ENCODE results near the gene CAPZB. TPM values are rescaled to one million over a fixed set of nuclear protein-coding genes. Genes with fewer than 3 reads are reported as not detected.

The CAPZB gene
- total RNA-seq, 5 donors from 2014 or later (not counting 1 experiment from before 2014, with no cell fraction given), result 272 to 342 (median 320) TPM

DNA sequence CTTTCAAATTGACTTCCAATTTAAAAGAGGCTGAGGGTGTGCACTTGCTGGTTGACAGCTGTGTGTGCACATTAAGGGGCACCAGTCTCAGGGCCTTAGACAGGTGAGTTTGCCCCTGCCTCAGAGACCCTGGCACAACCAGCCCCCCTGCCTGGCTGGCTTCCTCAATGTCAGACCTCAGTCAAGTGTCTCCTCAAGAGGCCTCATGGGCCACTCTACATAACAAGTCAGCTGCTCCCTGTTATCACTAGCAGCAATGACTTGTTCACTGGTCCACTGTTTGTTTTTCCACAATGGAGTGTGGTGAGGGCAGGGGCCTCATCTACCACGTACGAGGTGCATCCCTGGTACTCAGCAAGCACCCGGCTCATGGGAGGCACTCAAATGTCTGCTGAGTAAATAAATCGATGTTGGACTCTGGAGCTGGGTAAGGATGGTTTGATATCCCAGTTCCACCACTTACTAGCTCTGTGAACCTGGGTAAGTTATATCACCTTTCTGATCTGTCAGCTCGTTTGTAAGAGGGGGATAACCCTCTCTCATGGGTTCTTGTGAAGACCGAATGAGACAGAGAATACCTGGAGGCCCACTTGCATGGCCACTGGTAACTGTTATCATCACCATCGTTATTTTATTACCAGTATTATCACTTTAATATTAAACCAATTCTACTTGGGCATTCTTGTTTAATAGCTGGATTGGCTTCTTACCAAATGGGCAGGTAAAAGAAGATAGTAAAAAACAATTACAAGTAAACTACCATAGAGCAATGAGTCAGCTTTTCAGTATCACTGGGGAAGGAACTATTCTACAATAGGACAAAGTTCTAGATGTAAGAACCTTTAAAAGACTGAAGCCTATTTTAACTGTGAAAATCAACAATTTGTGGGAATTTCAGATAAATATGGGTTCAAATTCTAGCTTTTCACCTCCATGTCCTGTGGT is 108.6 kb downstream of the CAPZB start:
- DNase-seq (no peak), ATAC-seq (replicated peaks in 1 of 4) (no peak)
- Histone ChIP-seq H3K4me3 (ENCODE audit: control insufficient read depth in 1 of 2, extremely low read depth in 1 of 2, low read length in 1 of 2) (no peak overlapping the region), H3K27ac (ENCODE audit: low read length) (no peak overlapping the region), H3K36me3 (ENCODE audit: control insufficient read depth in 2 of 2, extremely low read depth in 1 of 2, insufficient read depth in 1 of 2, low read length in 1 of 2) (peaks cover 10 to 89% of the 10 kb centered on the region in 2 donors), H3K4me1 (ENCODE audit: control insufficient read depth in 1 of 2, extremely low read depth in 1 of 2, insufficient read depth in 2 of 2, low read length in 2 of 2) (no peaks in the 10 kb centered on the region), H3K27me3 (replicated peaks in 1 of 2; ENCODE audit: control insufficient read depth in 2 of 2, extremely low read depth in 1 of 2, insufficient read depth in 2 of 2, low read length in 1 of 2) (no peaks in the 10 kb centered on the region), H3K9me3 (no peaks in the 10 kb centered on the region)
- peaks cover 41% of the 10 kb centered on the region for H3K36me3 Mint-ChIP-seq
- WGBS (ENCODE audit: insufficient coverage), result no CpG with 5 or more reads among the region's 7 CpGs
- H3K27me3 Mint-ChIP-seq, result no peaks in the 10 kb centered on the region
- H3K4me1 Mint-ChIP-seq, result peaks cover 15 to 26% (median 21%) of the 10 kb centered on the region in 3 donors
- H3K4me3 Mint-ChIP-seq, result no peak overlapping the region
- ChIA-PET CTCF (interaction anchor here in 1 of 2 donors (1.2 kb wide), 1 partner anchor 12 kb away, joined by 5 read pairs; no protein-coding TSS in a partner anchor), POLR2A (interaction anchor here in 1 of 2 donors (0.6 kb wide), 1 partner anchor 45 kb away, joined by 3 read pairs; no protein-coding TSS in a partner anchor)
- H3K9me3 Mint-ChIP-seq, result no peaks in the 10 kb centered on the region
- H3K27ac Mint-ChIP-seq, result no peak overlapping the region

- CTCF ChIA-PET, result interaction anchor here in 1 of 2 donors (1.8 kb wide), 1 partner anchor 15 kb away, joined by 5 read pairs; no protein-coding TSS in a partner anchor
- H3K36me3 Mint-ChIP-seq, result peaks cover 39% of the 10 kb centered on the region
- WGBS (ENCODE audit: insufficient coverage), result 100% methylated on average over 1 of the region's 6 CpGs
- peaks cover 15 to 32% (median 21%) of the 10 kb centered on the region in 3 donors for H3K4me1 Mint-ChIP-seq
- Histone ChIP-seq H3K4me3 (ENCODE audit: control insufficient read depth in 1 of 2, extremely low read depth in 1 of 2, low read length in 1 of 2) (no peak overlapping the region), H3K9me3 (no peaks in the 10 kb centered on the region), H3K27ac (ENCODE audit: low read length) (no peak overlapping the region), H3K36me3 (ENCODE audit: control insufficient read depth in 2 of 2, extremely low read depth in 1 of 2, insufficient read depth in 1 of 2, low read length in 1 of 2) (peaks cover 10 to 90% of the 10 kb centered on the region in 2 donors), H3K27me3 (replicated peaks in 1 of 2; ENCODE audit: control insufficient read depth in 2 of 2, extremely low read depth in 1 of 2, insufficient read depth in 2 of 2, low read length in 1 of 2) (no peaks in the 10 kb centered on the region), H3K4me1 (ENCODE audit: control insufficient read depth in 1 of 2, extremely low read depth in 1 of 2, insufficient read depth in 2 of 2, low read length in 2 of 2) (no peaks in the 10 kb centered on the region)
- DNase-seq (no peak), ATAC-seq (replicated peaks in 1 of 4) (no peak)
- H3K4me3 Mint-ChIP-seq, result no peak overlapping the region
- no peaks in the 10 kb centered on the region for H3K27me3 Mint-ChIP-seq
- peak overlapping the region in 1 of 2 donors; percentile 63 for H3K27ac Mint-ChIP-seq
- H3K9me3 Mint-ChIP-seq, result no peaks in the 10 kb centered on the region
- POLR2A ChIA-PET, result no interaction called here
Measured at GRCh38 chr1:19375631-19376400, 109.5 kb downstream of the CAPZB start.

DNA sequence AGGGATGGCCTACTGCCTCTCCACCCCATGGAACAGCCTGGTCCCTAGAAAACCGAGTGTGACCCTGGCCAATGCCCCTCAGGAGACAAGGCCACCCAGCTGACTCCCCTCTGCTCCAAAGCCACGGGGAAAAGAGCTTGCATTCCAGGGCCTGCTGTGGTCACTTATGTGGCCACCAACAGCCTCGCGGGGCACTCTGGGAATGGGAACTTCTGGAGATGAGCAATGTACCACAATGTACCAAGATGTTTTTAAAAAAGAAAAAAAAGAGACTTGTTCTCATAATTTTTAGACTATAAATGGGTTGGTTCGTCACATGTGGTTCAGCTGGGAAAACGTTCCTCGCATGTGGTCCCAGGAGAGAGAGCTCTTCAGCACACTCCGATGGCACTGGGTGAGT is 110.4 kb downstream of the CAPZB start:
- ChIA-PET CTCF (interaction anchor here in 1 of 2 donors (1.8 kb wide), 1 partner anchor 16 kb away, joined by 5 read pairs; no protein-coding TSS in a partner anchor), POLR2A (no interaction called here)
- ATAC-seq (replicated peaks in 1 of 4), result no peak
- H3K27me3 Mint-ChIP-seq, result no peaks in the 10 kb centered on the region
- H3K36me3 Mint-ChIP-seq, result peaks cover 36% of the 10 kb centered on the region
- no peak overlapping the region for H3K27ac Mint-ChIP-seq
- H3K36me3 ChIP-seq (ENCODE audit: control insufficient read depth in 2 of 2, extremely low read depth in 1 of 2, insufficient read depth in 1 of 2, low read length in 1 of 2), result peaks cover 10 to 89% of the 10 kb centered on the region in 2 donors
- peaks cover 20 to 41% (median 26%) of the 10 kb centered on the region in 3 donors for H3K4me1 Mint-ChIP-seq
- no peaks in the 10 kb centered on the region for H3K9me3 Mint-ChIP-seq
- no peak overlapping the region for H3K4me3 ChIP-seq (ENCODE audit: control insufficient read depth in 1 of 2, extremely low read depth in 1 of 2, low read length in 1 of 2)
- no peak for DNase-seq
- H3K4me1 ChIP-seq (ENCODE audit: control insufficient read depth in 1 of 2, extremely low read depth in 1 of 2, insufficient read depth in 2 of 2, low read length in 2 of 2), result peaks cover 0 to 6% of the 10 kb centered on the region in 2 experiments
- no peaks in the 10 kb centered on the region for H3K27me3 ChIP-seq (replicated peaks in 1 of 2; ENCODE audit: control insufficient read depth in 2 of 2, extremely low read depth in 1 of 2, insufficient read depth in 2 of 2, low read length in 1 of 2)
- H3K9me3 ChIP-seq, result no peaks in the 10 kb centered on the region
- no peak overlapping the region for H3K27ac ChIP-seq (ENCODE audit: low read length)
- H3K4me3 Mint-ChIP-seq, result no peak overlapping the region
- 94% methylated on average over 6 of the region's 8 CpGs for WGBS (ENCODE audit: insufficient coverage)

DNA sequence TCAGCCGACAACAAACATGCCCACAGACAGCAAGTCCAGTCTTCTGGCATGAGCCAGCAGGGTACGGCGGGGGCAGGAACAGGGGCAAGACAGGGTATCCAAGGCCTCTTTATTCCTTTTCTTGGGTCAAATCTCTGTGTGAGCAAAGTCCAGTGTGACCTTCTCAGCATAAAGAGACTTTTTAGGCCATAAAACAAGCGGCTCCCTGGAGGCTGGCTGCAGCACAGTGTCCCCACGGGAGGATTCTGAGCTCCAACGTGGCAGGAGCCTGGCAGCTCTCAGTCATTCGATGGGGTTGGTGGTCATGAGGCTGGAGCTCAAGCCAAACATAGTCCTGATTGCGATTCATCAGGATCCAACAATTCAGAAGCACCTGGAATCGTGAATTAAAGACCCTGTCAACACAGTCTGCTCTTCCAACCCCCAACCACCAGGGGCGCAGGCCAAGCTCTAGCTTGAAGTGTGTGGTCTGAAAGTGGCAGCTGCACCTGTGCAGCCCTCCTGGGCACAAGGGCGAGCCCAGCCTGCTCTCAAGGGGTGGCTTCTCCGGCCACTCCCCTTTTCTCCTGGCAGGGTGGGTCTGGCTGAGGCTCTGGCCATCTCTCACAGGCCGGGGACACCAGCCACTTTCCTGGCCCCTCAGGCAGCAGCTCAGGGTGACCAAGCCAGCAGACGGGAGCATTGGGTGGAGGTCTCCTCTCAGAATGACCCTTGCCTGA is 111.1 kb downstream of the CAPZB start:
- ChIA-PET CTCF (interaction anchor here in 1 of 2 donors (1.8 kb wide), 1 partner anchor 17 kb away, joined by 5 read pairs; no protein-coding TSS in a partner anchor), POLR2A (no interaction called here)
- DNase-seq (peak in 4 of 35 experiments; percentile 11 to 34 (median 18)), ATAC-seq (replicated peaks in 1 of 4) (peak in 1 of 4 experiments; percentile 38)
- Histone ChIP-seq H3K9me3 (no peaks in the 10 kb centered on the region), H3K4me1 (ENCODE audit: control insufficient read depth in 1 of 2, extremely low read depth in 1 of 2, insufficient read depth in 2 of 2, low read length in 2 of 2) (peaks cover 0 to 11% of the 10 kb centered on the region in 2 experiments), H3K4me3 (ENCODE audit: control insufficient read depth in 1 of 2, extremely low read depth in 1 of 2, low read length in 1 of 2) (no peak overlapping the region), H3K27me3 (replicated peaks in 1 of 2; ENCODE audit: control insufficient read depth in 2 of 2, extremely low read depth in 1 of 2, insufficient read depth in 2 of 2, low read length in 1 of 2) (no peaks in the 10 kb centered on the region), H3K27ac (ENCODE audit: low read length) (no peak overlapping the region), H3K36me3 (ENCODE audit: control insufficient read depth in 2 of 2, extremely low read depth in 1 of 2, insufficient read depth in 1 of 2, low read length in 1 of 2) (peaks cover 11 to 82% of the 10 kb centered on the region in 2 donors)
- no peaks in the 10 kb centered on the region for H3K9me3 Mint-ChIP-seq
- no peaks in the 10 kb centered on the region for H3K27me3 Mint-ChIP-seq
- H3K36me3 Mint-ChIP-seq, result peaks cover 30% of the 10 kb centered on the region
- peaks cover 17 to 41% (median 20%) of the 10 kb centered on the region in 3 donors for H3K4me1 Mint-ChIP-seq
- H3K4me3 Mint-ChIP-seq, result no peak overlapping the region
- 98% methylated on average over 11 of the region's 14 CpGs for WGBS (ENCODE audit: insufficient coverage)
- H3K27ac Mint-ChIP-seq, result no peak overlapping the region

DNA sequence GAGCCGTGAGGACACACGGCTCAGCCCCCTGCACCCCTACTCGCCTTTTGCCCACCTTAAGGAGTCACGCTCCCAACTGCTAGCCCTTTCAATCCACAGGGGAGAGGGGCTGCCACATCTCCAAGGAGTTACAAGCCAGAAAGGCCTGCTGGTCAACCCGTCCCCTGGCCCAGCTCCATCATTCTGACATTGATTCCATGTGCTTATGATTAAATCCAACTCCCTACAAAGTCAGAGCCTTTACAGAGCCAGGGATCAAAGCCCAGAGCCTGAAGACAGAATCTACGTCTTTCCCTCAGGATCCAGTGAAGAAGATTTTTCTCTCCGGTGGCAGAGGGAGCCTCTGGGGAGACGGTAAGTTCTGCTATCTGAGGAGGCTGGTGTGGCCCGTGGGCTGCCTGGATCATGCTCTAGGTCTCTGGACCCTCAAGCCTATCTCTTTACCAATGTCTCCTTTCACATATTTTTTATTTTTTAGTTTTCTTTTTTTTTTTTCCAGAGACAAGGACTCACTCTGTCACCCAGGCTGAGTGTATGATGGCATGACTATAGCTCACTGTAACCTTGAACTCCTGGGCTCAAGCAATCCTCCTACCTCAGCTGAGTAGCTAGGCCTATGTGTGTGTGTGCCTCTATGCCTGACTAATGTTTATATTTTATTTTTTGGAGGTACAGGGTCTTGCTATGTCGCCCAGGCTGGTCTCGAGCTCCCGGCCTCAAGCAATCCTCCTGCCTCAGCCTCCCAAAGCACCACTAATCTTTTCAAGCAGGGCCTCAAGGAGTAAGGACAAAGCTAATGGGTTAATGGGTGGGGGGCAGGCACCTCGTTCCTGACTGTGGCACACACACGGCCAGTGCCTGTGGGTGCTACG is 111.9 kb downstream of the CAPZB start:
- ATAC-seq (replicated peaks in 1 of 4), result no peak
- H3K36me3 ChIP-seq (ENCODE audit: control insufficient read depth in 2 of 2, extremely low read depth in 1 of 2, insufficient read depth in 1 of 2, low read length in 1 of 2), result peaks cover 14 to 76% of the 10 kb centered on the region in 2 donors
- WGBS (ENCODE audit: insufficient coverage), result 100% methylated on average over 4 of the region's 15 CpGs
- Mint-ChIP-seq H3K4me1 (peaks cover 17 to 48% (median 24%) of the 10 kb centered on the region in 3 donors), H3K36me3 (peaks cover 29% of the 10 kb centered on the region), H3K4me3 (no peak overlapping the region), H3K27me3 (no peaks in the 10 kb centered on the region), H3K9me3 (no peaks in the 10 kb centered on the region), H3K27ac (no peak overlapping the region)
- no peak overlapping the region for H3K4me3 ChIP-seq (ENCODE audit: control insufficient read depth in 1 of 2, extremely low read depth in 1 of 2, low read length in 1 of 2)
- ChIA-PET POLR2A (no interaction called here), CTCF (interaction anchor here (1.0 to 1.8 kb wide), 2 partner anchors 18 to 287 kb away, joined by 3 to 5 read pairs; no protein-coding TSS in a partner anchor)
- no peaks in the 10 kb centered on the region for H3K9me3 ChIP-seq
- H3K27me3 ChIP-seq (replicated peaks in 1 of 2; ENCODE audit: control insufficient read depth in 2 of 2, extremely low read depth in 1 of 2, insufficient read depth in 2 of 2, low read length in 1 of 2), result no peaks in the 10 kb centered on the region
- no peak for DNase-seq
- no peak overlapping the region for H3K27ac ChIP-seq (ENCODE audit: low read length)
- H3K4me1 ChIP-seq (ENCODE audit: control insufficient read depth in 1 of 2, extremely low read depth in 1 of 2, insufficient read depth in 2 of 2, low read length in 2 of 2), result peaks cover 0 to 15% of the 10 kb centered on the region in 2 experiments
